Body of pancreas (tissue), 4 donors: ENCODE results near the gene LHFPL3.

Experiments
- CTCF ChIP-seq, 7 experiments: fragments of 450-650 bp in 4 of 7; fragments of 200-600 bp in 3 of 7; sonication (generic) in 3 of 7; IDR thresholded peaks; one replicate each; pipeline ENCODE4 v1.5.1; 2016 to 2019; ENCODE audit warnings: antibody characterized with exemption in 7 of 7
- POLR2A ChIP-seq, 3 donors: fragments of 450-650 bp; IDR thresholded peaks; one replicate each; pipeline ENCODE4 v1.6.1; 2016; ENCODE audit warnings: antibody characterized with exemption in 3 of 3, mild to moderate bottlenecking in 2 of 3

- TF ChIP-seq POLR2A (IDR thresholded peaks at IDR 0.05) (no peak), CTCF (IDR thresholded peaks at IDR 0.05) (no peak)
These were observed 462.7 kb downstream of the LHFPL3 start for GRCh38 chr7:104791080-104791479.
